NCI-H2196 (cell line): ENCODE results near the gene KCNC3.
A peak's percentile ranks its signal among the peaks of the same experiment; 100 is the strongest.

Experiments used
- DNase-seq: peaks from one replicate; lab custom pipeline; 2025; ENCODE audit not compliant: unreplicated experiment; lab: John Stamatoyannopoulos, UW

KCNC3 gene

GRCh38 chr19:50312967-50313811 lies 16.0 kb downstream of the KCNC3 start:
- no peak for DNase-seq

GRCh38 chr19:50311723-50312635 lies 17.2 kb downstream of the KCNC3 start:
- peak; percentile 76 for DNase-seq

- no peak for DNase-seq
These were observed 18.3 kb downstream of the KCNC3 start for GRCh38 chr19:50310759-50311465.

- no peak for DNase-seq
These were observed 19.6 kb downstream of the KCNC3 start for GRCh38 chr19:50309396-50310125.

- DNase-seq = no peak
These were observed 20.2 kb downstream of the KCNC3 start for GRCh38 chr19:50308991-50309390.

GRCh38 chr19:50303558-50303957 lies 25.6 kb downstream of the KCNC3 start:
- no peak for DNase-seq

- DNase-seq = no peak
These were observed 27.6 kb downstream of the KCNC3 start for GRCh38 chr19:50301607-50301971.

GRCh38 chr19:50300814-50301606 lies 28.2 kb downstream of the KCNC3 start:
- no peak for DNase-seq

GRCh38 chr19:50300051-50300450 lies 29.1 kb downstream of the KCNC3 start:
- DNase-seq = no peak

GRCh38 chr19:50293263-50294004 lies 35.7 kb downstream of the KCNC3 start:
- no peak for DNase-seq

GRCh38 chr19:50292216-50292827 lies 36.9 kb downstream of the KCNC3 start:
- no peak for DNase-seq

GRCh38 chr19:50290775-50291174 lies 38.4 kb downstream of the KCNC3 start:
- no peak for DNase-seq

- no peak for DNase-seq
These were observed 39.2 kb downstream of the KCNC3 start for GRCh38 chr19:50290011-50290410.

GRCh38 chr19:50288954-50289353 lies 40.2 kb downstream of the KCNC3 start:
- no peak for DNase-seq

GRCh38 chr19:50287331-50287730 lies 41.8 kb downstream of the KCNC3 start:
- DNase-seq = no peak

GRCh38 chr19:50286443-50286842 lies 42.7 kb downstream of the KCNC3 start:
- DNase-seq = no peak

GRCh38 chr19:50285833-50286232 lies 43.3 kb downstream of the KCNC3 start:
- no peak for DNase-seq

GRCh38 chr19:50281491-50281890 lies 47.7 kb downstream of the KCNC3 start:
- no peak for DNase-seq

- DNase-seq = no peak
These were observed 48.2 kb downstream of the KCNC3 start for GRCh38 chr19:50280983-50281382.
